CD4-positive, alpha-beta T cell treated with Interferon gamma for 1 hour (primary cell): ENCODE data around the gene BOC.

ENCODE experiments used
- DNase-seq: peaks from one replicate; pipeline ENCODE4 v3.0.0-alpha.2; 2020

BOC gene

GRCh38 chr3:113250566-113250965, 39.2 kb downstream of the BOC start:
- DNase-seq, result no peak

DNA sequence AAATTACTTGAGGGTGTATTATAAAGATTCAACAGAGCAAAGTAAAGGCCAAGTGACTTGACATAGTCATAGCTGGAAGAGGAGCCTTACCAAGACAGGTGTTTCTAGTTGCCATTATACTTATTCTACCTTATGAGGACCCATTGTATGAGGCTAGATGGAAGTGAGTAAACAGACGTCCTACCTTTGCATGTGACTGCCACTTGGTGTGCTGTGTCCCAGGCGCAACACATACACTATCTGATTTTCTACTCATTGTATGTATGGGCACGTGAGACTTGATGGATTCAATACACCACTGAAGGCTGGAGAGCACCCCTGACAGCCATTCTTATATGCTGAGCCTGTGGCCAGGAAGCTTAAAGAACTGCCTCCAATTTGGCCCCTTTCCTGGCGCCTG, 40.5 kb downstream of the BOC start:
- DNase-seq, result no peak

DNA sequence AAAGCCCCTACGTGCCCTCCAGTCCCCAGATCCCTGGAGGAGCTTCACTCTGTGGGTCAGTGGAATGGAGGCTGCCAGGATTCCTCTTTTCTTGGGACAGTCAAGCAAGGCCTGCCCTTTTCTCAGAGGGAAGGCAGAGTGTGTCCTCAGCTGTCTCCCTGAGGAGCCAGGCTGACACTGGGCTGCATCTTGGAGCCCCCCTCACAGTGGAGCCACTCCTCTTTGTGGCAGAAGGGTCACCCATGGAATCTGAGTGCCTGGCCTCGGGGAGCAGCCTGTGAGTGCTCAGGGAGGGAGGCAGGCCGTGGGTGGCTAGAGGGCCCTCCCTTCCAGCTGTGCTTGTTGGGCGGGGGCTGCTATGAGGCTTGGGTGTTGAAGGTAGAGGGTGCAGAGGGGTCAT, 41.2 kb downstream of the BOC start:
- no peak for DNase-seq

DNA sequence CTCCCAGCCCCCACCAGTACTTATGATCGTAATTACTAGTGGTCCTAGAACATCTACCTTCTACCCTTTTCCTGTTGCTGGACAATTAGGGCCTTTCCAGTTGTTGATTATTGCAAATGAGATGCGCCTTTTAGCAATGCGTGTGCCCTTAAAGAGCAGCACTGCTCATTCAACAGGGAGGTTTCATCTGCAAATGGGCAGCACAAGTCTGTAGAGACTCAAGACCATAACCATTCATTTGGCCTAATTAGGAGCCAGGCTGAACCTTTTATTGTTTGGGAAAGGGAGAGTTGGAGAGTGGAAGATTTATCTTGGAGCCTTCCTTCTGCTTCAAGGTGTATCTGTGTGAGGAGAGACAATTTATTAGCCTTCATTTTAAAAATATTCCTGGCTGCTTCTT, 42.3 kb downstream of the BOC start:
- no peak for DNase-seq

DNA sequence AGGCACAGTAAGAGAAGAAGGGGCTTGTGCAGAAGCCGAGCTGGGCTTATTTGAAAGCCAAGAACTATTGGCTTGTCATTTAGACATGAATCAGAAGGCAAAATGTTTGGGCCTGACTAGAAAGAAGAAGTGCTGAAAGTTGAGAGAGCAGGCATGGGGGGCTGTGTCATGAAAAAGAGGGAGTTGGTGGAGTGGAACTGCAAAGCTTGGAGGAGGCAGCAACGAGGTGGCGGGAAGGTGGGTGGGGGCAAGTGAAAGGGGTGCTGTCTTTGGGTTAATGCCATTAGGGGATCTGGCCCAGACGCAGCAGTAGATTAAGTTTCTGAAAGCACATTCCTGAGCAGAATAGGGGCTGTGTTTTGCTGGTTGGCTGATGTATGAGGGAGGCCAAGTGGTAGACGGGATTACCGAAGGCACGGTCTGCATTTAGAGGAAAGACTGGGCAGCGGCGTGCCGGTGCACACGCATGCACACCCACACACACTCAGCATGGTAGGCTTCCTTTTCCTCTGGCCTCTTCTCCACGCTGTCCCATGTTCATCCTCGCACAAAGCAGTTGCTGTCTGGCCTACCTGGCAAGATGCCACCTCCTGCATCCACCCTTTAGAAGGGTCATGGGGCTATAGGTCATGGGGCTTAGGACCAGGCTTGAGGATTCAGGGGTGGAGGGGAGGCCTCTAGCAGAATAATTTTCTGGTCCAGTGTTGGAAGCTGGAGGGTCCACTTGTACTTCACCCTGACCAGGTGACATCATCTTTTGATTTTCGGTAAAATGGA, 43.0 kb downstream of the BOC start:
- no peak for DNase-seq

DNA sequence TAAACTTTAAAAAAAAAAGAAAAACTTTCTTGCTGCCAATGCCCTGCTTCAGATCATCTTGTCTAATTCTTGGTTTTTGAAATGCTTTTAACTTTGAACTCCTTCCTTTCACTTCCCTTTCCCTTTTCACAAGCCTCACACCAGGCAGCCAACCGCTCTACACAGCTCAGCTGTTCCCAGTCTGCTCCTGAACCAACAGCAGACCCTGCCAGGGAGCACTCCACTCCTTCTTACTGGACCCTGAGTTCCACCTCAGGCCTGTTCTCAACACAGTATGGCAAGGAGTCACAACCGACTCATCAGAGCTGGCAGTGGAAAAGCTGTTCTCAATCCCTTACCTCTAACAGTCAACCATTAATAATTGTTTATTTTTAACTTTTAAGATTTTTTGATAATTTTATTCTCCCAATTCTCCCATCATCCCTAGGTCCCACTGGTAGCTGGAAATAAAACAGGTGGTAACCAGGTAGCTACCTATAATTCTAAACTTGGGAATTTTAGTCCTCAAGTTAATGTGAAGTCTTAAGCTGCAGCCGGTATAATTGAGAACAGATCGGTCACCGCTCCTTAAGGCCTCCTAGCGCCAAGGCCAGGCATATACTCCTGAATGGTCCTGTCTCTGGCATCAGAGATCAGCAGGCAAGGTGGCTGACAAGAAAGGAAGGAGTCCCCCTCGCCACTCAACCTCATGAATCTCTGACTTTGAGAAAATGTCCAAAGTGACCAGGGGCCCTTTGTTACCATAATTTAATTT, 43.9 kb downstream of the BOC start:
- DNase-seq, result no peak

DNA sequence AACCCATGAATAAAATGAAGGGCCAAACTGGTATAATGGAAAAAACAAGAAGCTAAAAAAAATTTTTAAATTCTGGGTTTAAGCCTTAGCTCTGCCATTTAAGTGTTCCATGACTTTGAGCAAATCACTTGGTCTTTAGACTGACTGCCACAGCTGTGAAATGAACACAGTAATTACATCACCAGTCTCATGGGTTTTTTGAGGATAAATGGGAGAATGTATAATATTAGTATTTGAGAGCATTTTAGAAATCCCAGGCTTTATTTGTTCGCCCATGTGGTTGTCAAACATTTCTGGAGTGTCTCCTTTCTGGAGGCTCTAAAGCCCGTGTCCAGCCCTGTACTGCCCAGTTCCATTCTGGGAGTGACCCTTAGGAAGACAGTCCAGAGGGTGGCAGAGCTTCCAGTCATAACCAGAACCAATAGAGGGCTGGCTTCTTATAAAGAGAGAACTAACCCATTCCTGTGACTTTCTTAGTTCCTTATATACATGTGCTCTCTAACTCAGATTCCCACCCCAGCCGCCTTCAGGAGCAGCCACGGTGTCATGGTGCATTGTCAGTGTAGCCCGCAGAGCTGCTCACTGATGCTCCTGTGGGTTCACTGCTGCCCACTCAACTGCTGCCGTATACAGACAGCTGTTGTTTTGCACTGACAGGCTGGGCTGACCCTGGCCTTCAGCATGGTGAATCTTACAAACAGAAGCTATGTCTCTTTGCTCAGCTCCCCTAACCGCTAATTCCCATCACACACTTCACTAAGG, 44.7 kb downstream of the BOC start:
- DNase-seq, result no peak

DNA sequence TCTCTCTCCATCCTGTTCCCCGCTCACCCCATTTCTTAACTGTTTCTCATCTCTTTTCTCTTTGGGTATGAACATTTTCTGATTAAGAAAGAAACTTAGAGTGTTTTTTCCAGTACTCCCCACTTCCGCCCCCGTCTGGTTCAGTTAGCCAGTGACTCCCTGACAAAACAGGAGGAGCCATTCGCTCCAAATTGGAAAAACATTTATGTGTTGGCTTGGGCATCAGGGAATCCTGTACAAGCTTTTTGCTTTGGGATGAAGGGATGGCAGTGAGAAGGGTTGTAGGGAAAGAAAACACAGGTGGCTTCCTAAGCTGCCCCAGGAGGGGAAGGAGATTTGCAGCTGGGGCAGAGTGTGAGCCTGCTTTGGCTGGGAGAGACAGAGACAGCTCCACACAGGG, 47.0 kb downstream of the BOC start:
- no peak for DNase-seq

DNA sequence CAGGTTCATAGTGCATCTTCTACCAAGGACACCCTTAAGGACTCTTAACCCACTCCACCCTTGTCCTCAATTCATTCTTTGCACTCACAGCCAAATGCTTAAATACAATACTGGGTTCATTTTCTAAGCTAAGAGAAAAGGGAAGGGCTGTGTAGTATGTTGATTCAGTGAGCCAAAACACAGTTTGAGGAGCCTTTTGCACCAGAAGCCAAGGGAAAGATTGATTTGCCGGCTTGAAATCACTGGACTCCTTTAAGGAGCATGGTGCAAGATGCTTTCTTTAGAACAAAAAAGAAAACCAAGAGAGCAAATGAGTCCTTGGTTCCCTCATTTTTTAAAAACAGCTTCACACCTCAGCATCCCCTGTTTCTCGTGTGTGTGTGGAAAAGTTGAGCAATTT, 47.8 kb downstream of the BOC start:
- DNase-seq, result no peak

DNA sequence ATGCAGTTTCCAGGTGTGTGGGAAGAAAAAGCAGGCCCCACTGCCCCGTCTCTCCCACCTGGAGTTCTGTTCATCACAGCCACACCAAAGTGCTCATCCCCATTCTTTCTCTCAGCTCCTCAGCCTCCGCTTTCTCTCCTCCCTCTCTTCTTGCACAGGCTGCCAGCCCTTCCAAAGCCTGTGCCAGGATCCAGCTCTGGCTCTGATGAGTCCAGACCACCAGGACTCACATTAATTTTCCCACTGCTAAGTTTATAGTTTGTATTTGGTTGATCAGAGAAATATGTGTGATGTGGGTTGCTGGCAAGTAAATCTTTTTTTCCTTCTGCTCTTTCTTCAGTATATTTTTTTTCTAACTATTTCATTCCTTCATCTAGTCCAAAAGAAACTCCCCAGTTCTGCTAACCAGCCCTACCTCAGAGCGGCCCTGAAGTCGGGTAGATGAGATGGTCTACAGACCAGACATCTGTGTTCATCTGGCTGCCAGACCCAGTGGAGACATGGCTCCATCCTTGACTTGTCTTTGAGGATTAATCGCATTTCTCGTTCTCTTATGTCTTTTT, 49.8 kb downstream of the BOC start:
- no peak for DNase-seq

DNA sequence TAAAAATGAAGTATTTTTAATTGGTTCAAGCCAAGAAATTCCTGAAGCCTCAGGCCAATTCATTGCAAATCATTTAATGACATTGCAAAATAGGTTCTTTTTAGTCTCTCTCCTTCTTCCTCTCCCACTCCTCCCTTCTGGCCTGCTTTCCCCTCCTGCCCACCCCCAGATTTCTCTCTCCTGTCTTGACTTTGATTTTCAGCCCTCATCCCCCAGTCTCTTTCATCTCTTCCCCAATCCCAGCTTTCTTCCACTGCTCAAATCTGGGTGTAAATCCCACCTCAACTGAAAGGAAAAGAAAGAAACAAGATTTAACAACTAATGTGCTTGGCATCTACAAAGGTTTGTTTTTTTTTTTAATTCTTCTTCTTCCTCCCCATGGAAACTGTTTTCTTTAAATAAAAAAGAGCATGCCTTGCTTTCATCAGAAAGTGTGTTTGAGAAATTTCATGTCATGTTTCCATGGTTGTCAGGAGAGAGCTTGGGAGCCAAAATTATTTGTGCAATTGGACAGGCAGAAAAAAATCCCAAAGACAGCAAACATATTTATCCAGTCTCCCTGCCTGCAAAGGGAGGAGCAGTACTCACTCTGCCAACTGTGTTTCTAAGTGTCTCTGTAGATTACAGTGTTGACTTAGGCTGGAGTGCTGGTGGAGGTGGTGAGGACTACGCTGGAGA, 50.4 kb downstream of the BOC start:
- DNase-seq, result no peak

GRCh38 chr3:113262304-113262665, 50.9 kb downstream of the BOC start:
- DNase-seq, result no peak

DNA sequence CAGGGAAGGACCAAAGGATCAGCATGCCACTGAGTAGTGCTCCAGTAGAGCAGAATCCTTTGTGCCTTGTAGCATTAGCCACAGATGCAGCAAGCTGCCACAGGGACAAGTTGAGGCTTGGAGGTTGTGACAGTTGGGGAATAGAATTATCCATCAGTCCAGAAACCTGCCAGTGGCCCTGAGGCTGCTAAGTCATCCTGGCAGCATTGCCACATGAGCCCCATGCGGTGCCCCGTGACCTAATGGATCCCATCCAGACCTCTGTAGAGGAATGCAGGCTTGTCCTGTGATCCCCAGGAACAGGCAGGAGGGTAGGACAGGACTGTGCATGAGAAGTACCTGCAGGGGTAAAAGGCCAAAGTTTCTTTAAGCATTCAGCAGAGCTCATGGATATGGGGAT, 51.7 kb downstream of the BOC start:
- DNase-seq, result no peak

GRCh38 chr3:113263778-113264177, 52.4 kb downstream of the BOC start:
- DNase-seq, result no peak

GRCh38 chr3:113264283-113265131, 53.1 kb downstream of the BOC start:
- DNase-seq, result no peak

- no peak for DNase-seq
These were observed 53.9 kb downstream of the BOC start for GRCh38 chr3:113265231-113265630.

DNA sequence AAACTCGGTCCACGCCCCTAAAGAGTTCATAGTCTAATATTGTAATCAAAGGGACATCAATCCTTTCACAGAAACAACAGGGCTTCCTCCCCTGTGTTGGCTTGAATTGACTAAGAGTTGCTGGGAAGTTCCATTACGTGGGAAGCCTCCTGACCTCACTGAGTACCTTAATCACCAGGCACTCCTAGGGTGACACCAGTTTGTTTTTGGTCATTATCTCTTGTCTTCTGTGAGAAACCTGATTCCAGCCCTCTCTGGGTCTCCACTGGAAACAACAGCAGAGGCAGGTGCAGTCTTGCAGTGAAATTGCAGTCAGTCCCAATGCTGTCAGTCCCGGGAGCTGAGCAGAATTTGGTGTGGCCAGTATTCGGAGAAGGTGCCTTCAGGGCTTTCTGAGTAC, 55.4 kb downstream of the BOC start:
- no peak for DNase-seq

DNA sequence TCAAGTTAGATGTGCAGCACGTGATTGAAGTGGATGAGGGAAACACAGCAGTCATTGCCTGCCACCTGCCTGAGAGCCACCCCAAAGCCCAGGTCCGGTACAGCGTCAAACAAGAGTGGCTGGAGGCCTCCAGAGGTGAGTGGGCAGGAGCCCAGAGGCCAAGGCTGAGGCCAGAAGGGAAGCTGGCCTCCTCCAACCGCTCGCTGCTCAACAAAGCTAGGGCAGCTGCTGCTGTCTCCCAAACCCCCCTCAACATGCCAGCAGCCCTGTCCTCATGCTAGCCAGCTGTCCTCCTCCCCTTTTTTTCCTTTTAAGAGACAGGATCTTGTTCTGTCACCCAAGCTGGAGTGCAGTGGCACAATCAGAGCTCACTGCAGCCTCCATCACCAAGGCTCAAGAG, 57.0 kb downstream of the BOC start:
- DNase-seq, result no peak

DNA sequence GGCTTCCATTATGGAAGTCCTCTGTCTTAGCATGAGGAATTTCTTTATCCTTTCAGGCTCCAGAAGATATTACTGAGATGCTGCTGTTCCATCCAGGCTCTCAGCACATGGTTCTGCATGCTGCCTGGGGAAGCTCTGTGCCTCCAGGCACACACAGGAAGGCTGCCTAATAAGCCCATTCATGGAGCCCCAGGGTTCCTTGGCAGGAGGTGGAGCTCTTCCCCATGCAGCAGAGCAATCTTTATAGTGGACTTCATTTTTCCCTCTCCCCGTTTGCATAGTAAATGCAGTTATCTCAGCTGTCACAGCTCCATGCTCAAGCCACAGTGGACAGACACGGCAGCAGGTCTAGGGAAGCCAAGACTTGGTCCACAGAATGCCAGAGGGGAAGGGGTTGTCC, 57.6 kb downstream of the BOC start:
- DNase-seq, result no peak

DNA sequence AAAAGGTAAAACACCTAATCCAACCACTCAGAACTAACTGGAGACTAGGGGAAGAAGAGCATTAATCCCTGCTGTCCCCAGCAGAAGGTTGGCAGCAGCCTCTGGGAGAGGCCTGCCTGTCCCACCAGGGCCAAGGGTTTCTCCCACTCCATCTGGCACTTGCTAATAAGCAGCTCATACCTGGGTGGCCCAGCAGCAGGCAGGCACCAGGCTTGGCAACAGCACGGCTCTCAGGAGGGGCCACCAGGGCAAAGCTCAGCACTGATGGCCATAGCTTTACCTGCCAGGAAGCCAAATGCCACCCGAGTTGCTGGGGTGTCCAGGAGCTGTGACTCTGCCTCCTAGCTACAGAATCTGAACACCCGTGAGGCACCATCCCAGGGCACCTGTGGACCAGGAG, 58.3 kb downstream of the BOC start:
- no peak for DNase-seq

- no peak for DNase-seq
These were observed 58.7 kb downstream of the BOC start for GRCh38 chr3:113270068-113270467.

DNA sequence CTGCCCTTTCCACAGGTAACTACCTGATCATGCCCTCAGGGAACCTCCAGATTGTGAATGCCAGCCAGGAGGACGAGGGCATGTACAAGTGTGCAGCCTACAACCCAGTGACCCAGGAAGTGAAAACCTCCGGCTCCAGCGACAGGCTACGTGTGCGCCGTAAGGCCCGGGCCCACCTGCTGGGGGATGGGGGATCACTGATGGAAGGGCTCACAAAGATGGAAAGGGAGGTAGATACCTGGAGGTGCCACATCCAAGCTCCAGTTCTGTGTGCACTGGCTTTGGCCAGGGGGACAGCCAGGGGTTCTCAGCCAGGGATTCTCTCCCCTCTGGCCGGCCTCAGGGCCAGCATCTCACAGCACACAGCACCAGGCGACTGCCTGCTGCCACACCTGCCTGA, 59.4 kb downstream of the BOC start:
- DNase-seq, result no peak
